Left kidney (tissue), 2 donors: ENCODE data around the gene KCNQ5. TPM values are rescaled to one million over a fixed set of nuclear protein-coding genes. Genes with fewer than 3 reads are reported as not detected.

Source experiments
- DNase-seq: peaks from one replicate; pipeline ENCODE4 v3.0.0-alpha.2; 2013
- polyA plus RNA-seq: library from polyadenylated mRNA; unstranded; fragments of 120-200 nt; gene quantifications from one replicate; pipeline ENCODE4 v1.2.1, GENCODE V29; 2013; ENCODE audit not compliant: insufficient read length

The KCNQ5 gene
- polyA plus RNA-seq, 1 donor, result 0.23 TPM

GRCh38 chr6:72639920-72640614 lies 18.2 kb downstream of the KCNQ5 start:
- DNase-seq, result no peak

GRCh38 chr6:72640615-72640930 lies 18.7 kb downstream of the KCNQ5 start:
- DNase-seq, result no peak

GRCh38 chr6:72642435-72642834 lies 20.6 kb downstream of the KCNQ5 start:
- no peak for DNase-seq

DNA sequence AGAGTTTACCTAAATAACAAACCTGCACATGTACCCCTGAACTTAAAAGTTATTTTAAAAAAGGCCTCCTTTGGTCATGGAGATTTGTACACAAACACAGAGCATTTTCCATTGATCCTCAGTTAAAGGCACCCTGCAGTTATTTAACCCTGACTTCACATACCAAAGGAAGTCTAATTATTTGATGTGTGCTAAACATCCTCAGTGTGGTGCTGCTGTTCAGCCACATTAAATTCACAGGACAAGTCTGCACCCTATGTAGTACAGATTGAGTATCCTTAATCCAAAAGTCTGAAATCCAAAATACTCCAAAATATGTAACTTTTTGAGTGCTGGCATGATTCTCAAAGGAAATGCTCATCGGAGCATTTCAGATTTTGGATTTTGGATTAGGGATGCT lies 21.4 kb downstream of the KCNQ5 start:
- DNase-seq, result no peak

- DNase-seq, result no peak
Observed at GRCh38 chr6:72646604-72647485, 25.0 kb downstream of the KCNQ5 start.

- DNase-seq, result no peak
Observed at GRCh38 chr6:72647489-72647888, 25.6 kb downstream of the KCNQ5 start.

DNA sequence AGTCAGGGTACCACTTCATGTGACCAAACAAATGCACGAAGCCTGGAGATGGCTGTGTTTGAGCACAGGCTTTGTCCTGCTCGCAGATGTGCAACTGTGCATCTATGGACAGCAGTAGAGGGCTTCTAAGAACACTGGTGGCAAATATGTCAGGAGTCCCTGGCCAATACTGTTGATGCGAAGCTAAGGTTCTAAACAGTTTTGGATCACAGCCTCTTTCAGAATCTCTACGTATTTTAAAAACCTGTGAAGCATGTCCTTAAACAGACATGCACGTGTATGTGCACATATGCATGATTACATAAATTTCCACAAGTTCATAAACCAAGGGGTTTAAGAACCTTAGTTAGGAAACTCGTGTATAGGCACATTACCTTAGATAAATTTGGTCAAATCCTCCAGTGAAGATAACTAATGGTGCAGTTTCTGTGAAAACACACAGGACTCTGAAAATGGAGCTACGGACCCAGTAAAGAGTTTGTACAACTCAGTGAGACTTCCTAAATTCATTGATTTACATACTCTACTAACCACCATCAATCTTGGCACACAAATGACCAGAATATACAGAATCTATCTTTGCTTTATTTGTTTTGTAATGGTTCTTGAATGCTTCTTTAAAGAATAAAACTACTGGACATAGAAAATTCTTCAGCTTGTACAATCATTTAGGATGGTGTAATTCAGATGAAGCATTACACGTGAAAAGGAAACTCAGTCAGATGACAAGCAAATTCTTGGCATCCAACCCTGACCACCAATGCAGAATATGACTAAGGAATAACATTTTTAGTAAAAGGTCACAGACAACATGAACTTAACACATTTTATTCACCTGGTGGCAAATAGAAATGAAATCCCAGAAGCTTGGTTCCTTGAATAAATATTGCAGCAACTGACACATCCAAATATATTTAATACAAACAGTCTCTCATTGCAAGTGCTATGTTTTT lies 27.4 kb downstream of the KCNQ5 start:
- DNase-seq, result no peak

GRCh38 chr6:72650081-72650745 lies 28.3 kb downstream of the KCNQ5 start:
- no peak for DNase-seq

DNA sequence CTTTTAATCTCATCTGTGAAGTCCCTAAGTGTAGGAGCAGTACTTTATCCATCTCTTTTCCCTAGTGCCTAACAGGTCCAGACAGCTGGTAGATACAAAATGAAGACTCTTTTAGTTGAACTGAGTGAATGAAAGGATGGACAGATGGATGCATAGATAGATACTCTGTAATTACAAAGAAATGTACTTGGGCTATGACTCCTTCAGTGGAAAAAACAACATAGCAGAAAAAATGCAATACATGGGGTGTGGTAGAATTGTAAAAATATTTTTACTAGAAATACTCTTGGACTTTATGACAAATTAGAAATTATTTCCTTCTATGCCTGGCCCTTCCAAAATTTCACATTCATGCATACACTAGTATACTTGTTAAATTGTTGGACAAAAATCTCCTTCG lies 29.3 kb downstream of the KCNQ5 start:
- no peak for DNase-seq

- no peak for DNase-seq
Observed at GRCh38 chr6:72651967-72652956, 30.4 kb downstream of the KCNQ5 start.

DNA sequence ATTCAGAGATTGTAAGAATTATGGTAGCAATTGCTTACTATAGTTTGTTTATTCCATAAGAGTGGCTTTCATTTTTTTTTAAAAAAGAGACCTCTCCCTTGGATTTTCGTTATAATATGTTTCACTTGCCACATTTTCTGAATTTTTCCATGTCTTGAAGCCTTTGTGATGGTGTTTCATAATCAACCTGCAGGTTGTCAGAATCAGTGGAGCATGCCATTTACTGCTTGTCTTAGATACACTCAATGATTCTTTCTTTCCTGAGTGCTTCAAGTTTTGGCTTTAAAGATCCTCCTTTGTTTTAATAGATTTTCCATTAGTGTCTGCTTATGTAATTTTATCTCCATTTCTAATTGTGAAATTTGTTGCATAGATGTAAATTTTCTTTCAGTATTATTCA lies 31.2 kb downstream of the KCNQ5 start:
- DNase-seq, result no peak

GRCh38 chr6:72654071-72654621 lies 32.3 kb downstream of the KCNQ5 start:
- no peak for DNase-seq

DNA sequence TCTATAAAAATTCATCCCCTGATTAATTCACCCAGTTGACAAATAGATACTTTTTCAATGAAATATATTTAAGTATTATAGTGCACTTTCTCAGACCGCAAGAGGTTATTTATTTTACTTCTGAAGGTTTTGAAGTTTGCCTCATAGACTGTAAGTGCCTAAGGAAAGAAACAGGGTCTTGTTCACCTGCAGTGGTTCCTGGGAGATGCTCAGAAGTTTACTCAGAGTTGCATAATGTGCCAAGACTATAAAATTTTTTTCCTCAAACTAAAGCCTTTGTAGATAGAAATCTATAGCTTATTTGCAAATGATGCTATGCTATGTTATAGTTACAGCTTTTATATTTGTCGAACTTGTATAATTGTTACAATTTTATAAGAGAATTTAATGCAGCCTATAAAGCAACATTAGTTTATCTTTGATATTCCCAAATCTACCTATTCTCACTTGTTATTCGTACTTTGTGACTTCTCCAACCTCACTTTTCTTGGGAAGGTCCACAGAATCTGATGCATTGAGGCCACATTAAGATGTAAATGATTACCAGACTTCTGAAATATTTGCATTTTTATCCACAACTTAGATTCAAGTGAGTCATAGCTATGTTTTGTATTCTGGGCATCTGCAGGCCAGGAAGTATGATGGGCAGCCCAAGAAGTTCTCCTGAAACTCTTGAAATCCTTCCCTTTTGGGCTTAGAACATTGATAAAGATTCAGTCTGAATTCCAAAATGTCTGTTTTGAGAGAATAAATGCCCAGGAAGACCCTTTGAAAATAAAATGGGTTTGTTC lies 35.7 kb downstream of the KCNQ5 start:
- DNase-seq, result no peak

- DNase-seq, result no peak
Observed at GRCh38 chr6:72659754-72660153, 37.9 kb downstream of the KCNQ5 start.

GRCh38 chr6:72661411-72661810 lies 39.5 kb downstream of the KCNQ5 start:
- no peak for DNase-seq

- no peak for DNase-seq
Observed at GRCh38 chr6:72665599-72665998, 43.7 kb downstream of the KCNQ5 start.

GRCh38 chr6:72669324-72669723 lies 47.5 kb downstream of the KCNQ5 start:
- no peak for DNase-seq

GRCh38 chr6:72672906-72673305 lies 51.0 kb downstream of the KCNQ5 start:
- DNase-seq, result no peak

GRCh38 chr6:72674842-72675241 lies 53.0 kb downstream of the KCNQ5 start:
- no peak for DNase-seq

DNA sequence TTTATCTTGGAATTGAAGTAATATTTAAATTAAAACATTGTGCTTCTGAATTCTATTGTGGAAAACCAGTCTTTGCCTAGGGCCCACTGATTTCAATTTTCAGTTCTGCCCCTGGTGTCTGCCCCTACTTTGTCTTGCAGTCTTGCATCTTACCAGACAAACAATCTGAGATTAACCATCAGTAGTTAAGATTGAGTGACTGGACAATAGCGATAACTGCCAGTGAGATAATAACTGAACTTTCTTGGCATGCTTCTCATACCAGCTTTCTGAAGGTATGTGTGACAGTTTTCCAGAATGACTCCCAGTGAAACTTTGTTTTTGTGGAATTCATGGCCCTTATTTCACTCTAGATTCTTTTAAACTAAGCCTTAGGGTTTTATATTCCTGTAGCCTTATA lies 53.5 kb downstream of the KCNQ5 start:
- DNase-seq, result no peak
